B cell (primary cell): ENCODE results near the gene SENP2. TPM values are rescaled to one million over a fixed set of nuclear protein-coding genes. Genes with fewer than 3 reads are reported as not detected.

Experiments used
- ATAC-seq: fragments of 200-7000 bp; cut with Tn5 transposase; one replicate; pipeline ENCODE4 v1.10.0; 2021; ENCODE audit warnings: low read depth, mild to moderate bottlenecking, moderate number of reproducible peaks, moderate library complexity
- CTCF ChIA-PET: fragments of 350-600 bp; sonication (Branson Sonifier 250); formaldehyde crosslinking; loops from one replicate; lab custom pipeline; 2021; ENCODE audit warnings: antibody characterized with exemption, inconsistent platforms; lab: Charles Lee
- POLR2A ChIA-PET: fragments of 350-600 bp; sonication (Branson Sonifier 250); formaldehyde crosslinking; loops from one replicate; lab custom pipeline; 2021; ENCODE audit warnings: antibody characterized with exemption; lab: Charles Lee
- DNase-seq: peaks from one replicate; pipeline ENCODE4 v3.0.0; 2013
- H2AFZ ChIP-seq: 2 replicates; pipeline ENCODE4 v1.6.1; 2012; ENCODE audit warnings: mild to moderate bottlenecking, low read depth, low read length; ENCODE audit not compliant: insufficient read depth, poor library complexity, severe bottlenecking
- H3K27ac ChIP-seq, 2 donors: 1 replicate in 1 of 2; 2 replicates in 1 of 2; pipeline ENCODE4 v1.5.1; 2012 to 2013; ENCODE audit warnings: low read length in 2 of 2, mild to moderate bottlenecking in 2 of 2, moderate library complexity in 1 of 2
- H3K27me3 ChIP-seq, 4 experiments: fragments of 200-600 bp in 1 of 4; sonication (generic) in 1 of 4; replicated peaks in 1 of 4; 1 replicate in 2 of 4; 2 replicates in 2 of 4; pipeline versions ENCODE4 v1.6.1 to v1.7.0; 2013 to 2016; ENCODE audit warnings: low read length in 3 of 4, mild to moderate bottlenecking in 2 of 4, mixed read lengths in 1 of 4, moderate library complexity in 1 of 4; ENCODE audit not compliant: insufficient read depth in 4 of 4, control insufficient read depth in 3 of 4; ENCODE audit errors: control extremely low read depth in 1 of 4
- H3K36me3 ChIP-seq, 2 experiments: replicated peaks in 1 of 2; 1 replicate in 1 of 2; 2 replicates in 1 of 2; pipeline versions ENCODE4 v1.6.1 to v1.7.1; 2013; ENCODE audit warnings: low read length in 1 of 2; ENCODE audit not compliant: insufficient read depth in 2 of 2, control insufficient read depth in 1 of 2; ENCODE audit errors: control extremely low read depth in 1 of 2, extremely low read depth in 1 of 2
- H3K4me1 ChIP-seq, 2 donors: fragments of 200-600 bp in 1 of 2; sonication (generic) in 1 of 2; 1 replicate in 1 of 2; 2 replicates in 1 of 2; pipeline versions ENCODE4 v1.5.1 to v1.6.1; 2013 to 2017; ENCODE audit warnings: low read length in 2 of 2; ENCODE audit not compliant: control insufficient read depth in 2 of 2, insufficient read depth in 2 of 2
- H3K4me2 ChIP-seq: replicated peaks from 2 replicates; pipeline ENCODE3; 2012; ENCODE audit warnings: mild to moderate bottlenecking, low read depth, low read length; ENCODE audit not compliant: poor library complexity, severe bottlenecking
- H3K4me3 ChIP-seq, 5 experiments: fragments of 200-600 bp in 1 of 5; sonication (generic) in 1 of 5; 1 replicate in 3 of 5; 2 replicates in 2 of 5; pipeline versions ENCODE4 v1.5.1 to v1.7.0; 2011 to 2016; ENCODE audit warnings: low read length in 4 of 5, mild to moderate bottlenecking in 4 of 5, low read depth in 2 of 5, control low read depth in 1 of 5, moderate library complexity in 1 of 5; ENCODE audit not compliant: insufficient read depth in 1 of 5; ENCODE audit errors: control extremely low read depth in 1 of 5, extremely low read depth in 1 of 5
- H3K79me2 ChIP-seq: fragments of 200-600 bp; sonication (generic); one replicate; pipeline ENCODE4 v1.6.0; 2016; ENCODE audit warnings: low read length; ENCODE audit not compliant: control insufficient read depth, insufficient read depth
- H3K9ac ChIP-seq: fragments of 200-600 bp; sonication (generic); 2 replicates; pipeline ENCODE4 v1.6.1; 2017; ENCODE audit warnings: mild to moderate bottlenecking, low read length, moderate library complexity
- H3K9me3 ChIP-seq, 3 donors: one replicate each; pipeline versions ENCODE4 v1.6.1 to v1.7.1; 2013; ENCODE audit warnings: low read length in 2 of 3; ENCODE audit not compliant: control insufficient read depth in 2 of 3, insufficient read depth in 1 of 3; ENCODE audit errors: control extremely low read depth in 1 of 3
- H4K20me1 ChIP-seq: 2 replicates; pipeline ENCODE4 v1.6.0; 2012; ENCODE audit warnings: mild to moderate bottlenecking, low read length; ENCODE audit not compliant: insufficient read depth, control insufficient read depth, poor library complexity, severe bottlenecking
- H3K27ac Mint-ChIP-seq: one replicate; pipeline ENCODE4 v1.8.0; 2021; ENCODE audit warnings: mixed read lengths
- H3K27me3 Mint-ChIP-seq: one replicate; pipeline ENCODE4 v1.8.0; 2021; ENCODE audit warnings: mixed read lengths
- H3K4me1 Mint-ChIP-seq: one replicate; pipeline ENCODE4 v1.8.0; 2021; ENCODE audit warnings: mixed read lengths
- H3K4me3 Mint-ChIP-seq: one replicate; pipeline ENCODE4 v1.8.0; 2021; ENCODE audit warnings: mixed read lengths
- H3K9me3 Mint-ChIP-seq: one replicate; pipeline ENCODE4 v1.8.0; 2022; ENCODE audit warnings: mixed read lengths; ENCODE audit not compliant: insufficient read depth
- CTCF ChIP-seq: fragments of 200-600 bp; IDR thresholded peaks from one replicate; pipeline ENCODE4 v1.8.0; 2022; ENCODE audit warnings: antibody characterized with exemption, mild to moderate bottlenecking
- EZH2 ChIP-seq: IDR thresholded peaks from 2 replicates; pipeline ENCODE4 v1.6.1; 2012; ENCODE audit warnings: borderline replicate concordance, low read depth, mild to moderate bottlenecking, moderate library complexity, low read length; ENCODE audit not compliant: insufficient read depth, poor library complexity, severe bottlenecking
- WGBS: methylation state at CpG from one replicate; pipeline ENCODE4 v1.1.5; 2013; ENCODE audit warnings: missing lambda C conversion rate; ENCODE audit not compliant: insufficient coverage; 5-methylcytosine and 5-hydroxymethylcytosine counted together
- intact Hi-C: fragments of 100-400 bp; cut with micrococcal nuclease; formaldehyde crosslinking; loops from one replicate; pipeline ENCODE4 v1.10.0; 2022
- polyA plus RNA-seq: library from polyadenylated mRNA; depleted of rRNA; stranded (reverse); fragments of >200 nt; gene quantifications from 2 replicates; pipeline ENCODE4 v1.2.3, GENCODE V29; 2012
- total RNA-seq, 2 donors: library from RNA; stranded (reverse); fragments of 120-200 nt in 1 of 2; gene quantifications; 1 replicate in 1 of 2; 2 replicates in 1 of 2; pipeline versions ENCODE4 v1.2.3 to v1.2.4, GENCODE V29; 2013 to 2022

SENP2 gene
- total and polyA plus RNA-seq, 2 donors (not counting 1 experiment from before 2014, with no cell fraction given), result 7.2 to 43.4 TPM

- Histone ChIP-seq H4K20me1 (no peaks in the 10 kb centered on the region), H3K4me2 (peak overlapping the region; percentile 41), H2AFZ (peak overlapping the region; percentile 70), H3K36me3 (no peaks in the 10 kb centered on the region), H3K9me3 (no peaks in the 10 kb centered on the region), H3K27me3 (no peaks in the 10 kb centered on the region), H3K9ac (no peak overlapping the region), H3K4me1 (peaks cover 6% of the 10 kb centered on the region in 2 donors), H3K79me2 (no peaks in the 10 kb centered on the region), H3K27ac (no peak overlapping the region), H3K4me3 (peak overlapping the region in 1 of 5 experiments; percentile 19)
- H3K27ac Mint-ChIP-seq, result peak overlapping the region; percentile 64
- H3K27me3 Mint-ChIP-seq, result peaks cover 5% of the 10 kb centered on the region
- intact Hi-C loops, result no loop called here
- H3K4me3 Mint-ChIP-seq, result peak overlapping the region; percentile 51
- TF ChIP-seq EZH2, result no peak
- no peak for TF ChIP-seq CTCF
- no peaks in the 10 kb centered on the region for H3K9me3 Mint-ChIP-seq
- 23% methylated on average over 5 of the region's 9 CpGs for WGBS
- peak; percentile 74 for ATAC-seq
- peaks cover 8% of the 10 kb centered on the region for H3K4me1 Mint-ChIP-seq
- peak; percentile 35 for DNase-seq
- CTCF ChIA-PET, result no interaction called here
- POLR2A ChIA-PET, result no interaction called here
These were observed 48.6 kb upstream of the SENP2 start for GRCh38 chr3:185537369-185537970.

- H3K9me3 ChIP-seq, result no peaks in the 10 kb centered on the region
- no peaks in the 10 kb centered on the region for H4K20me1 ChIP-seq
- no peak overlapping the region for H2AFZ ChIP-seq
- ATAC-seq, result no peak
- no peak overlapping the region for H3K4me2 ChIP-seq
- no peak overlapping the region for H3K27ac ChIP-seq
- no peak overlapping the region for H3K4me3 Mint-ChIP-seq
- H3K36me3 ChIP-seq, result no peaks in the 10 kb centered on the region
- no peak overlapping the region for H3K27ac Mint-ChIP-seq
- ChIA-PET POLR2A (no interaction called here), CTCF (no interaction called here)
- no peaks in the 10 kb centered on the region for H3K27me3 ChIP-seq
- DNase-seq, result no peak
- no peak overlapping the region for H3K9ac ChIP-seq
- intact Hi-C loops, result no loop called here
- H3K9me3 Mint-ChIP-seq, result no peaks in the 10 kb centered on the region
- no peak for TF ChIP-seq EZH2
- TF ChIP-seq CTCF, result no peak
- H3K4me1 ChIP-seq, result peaks cover 6% of the 10 kb centered on the region in 2 donors
- H3K79me2 ChIP-seq, result no peaks in the 10 kb centered on the region
- peaks cover 8% of the 10 kb centered on the region for H3K4me1 Mint-ChIP-seq
- peaks cover 11% of the 10 kb centered on the region for H3K27me3 Mint-ChIP-seq
- H3K4me3 ChIP-seq, result no peak overlapping the region
- WGBS, result 60% methylated on average over 1 of the region's 2 CpGs
These were observed 46.2 kb upstream of the SENP2 start for GRCh38 chr3:185539934-185540333.
